K562 (cell line): ENCODE data around the gene KANK2. TPM values are rescaled to one million over a fixed set of nuclear protein-coding genes. Genes with fewer than 3 reads are reported as not detected.

Source experiments
- ATAC-seq: fragments of 200-7000 bp; cut with Tn5 transposase; 3 replicates; pipeline ENCODE4 v1.9.1; 2020; ENCODE audit warnings: moderate library complexity
- BruUV-seq: library from RNA; stranded (reverse); fragments of 400-500 nt; replicated peaks from 2 replicates; lab custom pipeline; 2021; lab: Mats Ljungman, UMichigan
- CTCF ChIA-PET: fragments of 300-600 bp; formaldehyde crosslinking; extraction: SDS; loops from one replicate; lab custom pipeline; 2021; ENCODE audit warnings: low intra/inter-chr PET ratio; lab: Yijun Ruan, JAX
- POLR2A ChIA-PET: fragments of 300-600, 350-650 bp; sonication (Branson Sonifier 250); formaldehyde crosslinking; extraction: SDS; loops from one replicate; lab custom pipeline; 2021; ENCODE audit warnings: antibody characterized with exemption, inconsistent platforms; lab: Yijun Ruan, JAX
- DNase-seq, 4 experiments: peaks; one replicate each; pipeline versions ENCODE4 v3.0.0 to v3.0.0-alpha.2; 2011 to 2018; ENCODE audit warnings: low spot score in 3 of 4, mixed read lengths in 3 of 4; ENCODE audit errors: extremely low read depth in 1 of 4
- FAIRE-seq: peaks from 2 replicates; lab custom pipeline; 2011; peaks lifted over from hg19 to GRCh38; lab: Jason Lieb, UNC
- H2AFZ ChIP-seq: 2 replicates; pipeline ENCODE4 v1.6.0; 2011; ENCODE audit warnings: low read depth, low read length, control low read depth, inconsistent platforms
- H3K27ac ChIP-seq: fragments of 200-600 bp; 3 replicates; pipeline ENCODE4 v1.8.0; 2011; ENCODE audit warnings: low read depth, mild to moderate bottlenecking, control low read depth, inconsistent platforms, low read length, moderate library complexity, mixed read lengths; ENCODE audit errors: extremely low read depth
- H3K27me3 ChIP-seq, 2 experiments: fragments of 300-600 bp in 1 of 2; 2 replicates in 1 of 2; 3 replicates in 1 of 2; pipeline versions ENCODE4 v1.6.0 to v1.8.0; 2011; ENCODE audit warnings: inconsistent platforms in 2 of 2, low read length in 2 of 2, mild to moderate bottlenecking in 1 of 2, mixed read lengths in 1 of 2, moderate library complexity in 1 of 2; ENCODE audit not compliant: control insufficient read depth in 2 of 2, insufficient read depth in 2 of 2
- H3K36me3 ChIP-seq: fragments of 300-600 bp; 3 replicates; pipeline ENCODE4 v1.8.0; 2011; ENCODE audit warnings: mild to moderate bottlenecking, low read length, inconsistent platforms; ENCODE audit not compliant: control insufficient read depth, insufficient read depth
- H3K4me1 ChIP-seq, 2 experiments: fragments of 200-600 bp in 1 of 2; replicated peaks in 1 of 2; 2 replicates in 1 of 2; 3 replicates in 1 of 2; pipeline versions ENCODE4 v1.5.1 to v1.8.0; 2011; ENCODE audit warnings: inconsistent platforms in 2 of 2, low read length in 2 of 2, mild to moderate bottlenecking in 1 of 2, mixed read lengths in 1 of 2, moderate library complexity in 1 of 2; ENCODE audit not compliant: control insufficient read depth in 2 of 2, insufficient read depth in 2 of 2
- H3K4me2 ChIP-seq: 2 replicates; pipeline ENCODE4 v1.6.1; 2011; ENCODE audit warnings: low read length, control low read depth, inconsistent platforms, mixed read lengths; ENCODE audit not compliant: insufficient read depth
- H3K4me3 ChIP-seq: fragments of 200-600 bp; sonication (generic), shearing (Covaris generic); 2 replicates; pipeline ENCODE4 v1.5.1; 2016; ENCODE audit warnings: control low read depth, inconsistent platforms
- H3K79me2 ChIP-seq: fragments of 200-600 bp; 3 replicates; pipeline ENCODE4 v1.8.0; 2011; ENCODE audit warnings: low read length, inconsistent platforms; ENCODE audit not compliant: control insufficient read depth, insufficient read depth
- H3K9ac ChIP-seq, 2 experiments: 2 replicates each; pipeline versions ENCODE4 v1.6.0 to v1.6.1; 2011; ENCODE audit warnings: low read depth in 2 of 2, low read length in 2 of 2, control low read depth in 1 of 2, inconsistent platforms in 1 of 2, mild to moderate bottlenecking in 1 of 2, mixed read lengths in 1 of 2; ENCODE audit not compliant: insufficient read depth in 1 of 2
- H3K9me1 ChIP-seq: one replicate; pipeline ENCODE4 v1.6.0; 2011; ENCODE audit warnings: inconsistent platforms, mild to moderate bottlenecking, low read length, moderate library complexity; ENCODE audit not compliant: control insufficient read depth, insufficient read depth
- H3K9me3 ChIP-seq: replicated peaks from 2 replicates; pipeline ENCODE4 v1.5.1; 2011; ENCODE audit warnings: low read depth, low read length, inconsistent platforms; ENCODE audit not compliant: control insufficient read depth, insufficient read depth
- H4K20me1 ChIP-seq: replicated peaks from 2 replicates; pipeline ENCODE4 v1.6.1; 2011; ENCODE audit warnings: low read length, inconsistent platforms, mixed read lengths; ENCODE audit not compliant: control insufficient read depth, insufficient read depth
- CREB1 ChIP-seq, 2 experiments: sonication (generic) in 1 of 2; formaldehyde crosslinking in 1 of 2; IDR thresholded peaks; 2 replicates each; pipeline versions ENCODE4 v1.6.1 to v1.8.0; 2012 to 2022; ENCODE audit warnings: inconsistent platforms in 1 of 2, mild to moderate bottlenecking in 1 of 2, missing genetic modification reagents in 1 of 2, moderate library complexity in 1 of 2
- MEF2D ChIP-seq: conservative IDR thresholded peaks from 2 replicates; pipeline ENCODE4 v1.6.1; 2016; ENCODE audit warnings: low read depth, missing genetic modification characterization, missing compliant biosample characterization
- OTX1 ChIP-seq: fragments of 450-650 bp; formaldehyde crosslinking; IDR thresholded peaks from 2 replicates; pipeline ENCODE4 v1.4.0; 2022; ENCODE audit warnings: mild to moderate bottlenecking
- RAD21 ChIP-seq, 2 experiments: fragments of 250-450 bp in 1 of 2; fragments of 450-650 bp in 1 of 2; sonication (Bioruptor Pico) in 1 of 2; formaldehyde crosslinking in 1 of 2; IDR thresholded peaks in 1 of 2; conservative IDR thresholded peaks in 1 of 2; 2 replicates each; pipeline versions ENCODE4 v1.4.0 to v1.8.0; 2020 to 2022; ENCODE audit warnings: mild to moderate bottlenecking in 2 of 2, moderate library complexity in 1 of 2
- WGBS: fragments of 100-300 bp; shearing (Covaris generic); methylation state at CpG from one replicate; pipeline ENCODE4 v1.1.6; 2016; ENCODE audit warnings: low coverage, mixed read lengths; ENCODE audit not compliant: insufficient coverage; ENCODE audit errors: missing lambda C conversion rate; 5-methylcytosine and 5-hydroxymethylcytosine counted together
- in situ Hi-C: fragments of 300-500 bp; cut with MboI; formaldehyde crosslinking; loops from 4 replicates; pipeline ENCODE4 v1.15.0; 2018; ENCODE audit warnings: inconsistent platforms, mixed read lengths
- intact Hi-C: fragments of 100-400 bp; cut with micrococcal nuclease; formaldehyde crosslinking; loops from 2 replicates; pipeline ENCODE4 v1.14.2; 2022
- polyA plus RNA-seq, 8 experiments: library from polyadenylated mRNA; depleted of rRNA in 4 of 8; stranded (reverse) in 5 of 8; unstranded in 3 of 8; fragments of >200 nt; fragmentation: Nextera tagmentation in 2 of 8; fragmentation: Illumina TruSeq in 1 of 8; extraction: Ambion mirVana in 2 of 8; extraction: Trizol in 1 of 8; gene quantifications; 2 replicates each; pipeline versions ENCODE4 v1.2.1 to v1.2.3, GENCODE V29; 2011 to 2014; ENCODE audit warnings: inconsistent platforms in 1 of 8, missing spikeins in 1 of 8
- total RNA-seq, 7 experiments: library from RNA; depleted of rRNA in 6 of 7; stranded (reverse); fragments of >200 nt in 6 of 7; fragmentation: Illumina TruSeq in 2 of 7; extraction: Trizol in 2 of 7; gene quantifications; 2 replicates each; pipeline versions ENCODE4 v1.2.1 to v1.2.3, GENCODE V29; 2011 to 2021; ENCODE audit warnings: low replicate concordance in 1 of 7
- TF ChIP-seq, protein P1 (sequence below): sonication (generic); formaldehyde crosslinking; IDR thresholded peaks from 2 replicates; pipeline ENCODE4 v1.8.0; 2022; ENCODE audit warnings: missing genetic modification reagents, mild to moderate bottlenecking, moderate library complexity, borderline replicate concordance
- TF ChIP-seq, protein P2 (sequence below): fragments of 200-600 bp; sonication (generic); IDR thresholded peaks from one replicate; pipeline ENCODE4 v1.6.1; 2012; ENCODE audit warnings: mild to moderate bottlenecking, low read depth, low read length, inconsistent platforms

Gene KANK2
- total and polyA plus RNA-seq, 9 of the 15 experiments (the other 6 are each of a cell fraction or from before 2014, with no cell fraction given): 4.4 to 47.8 (median 21.3) TPM

DNA sequence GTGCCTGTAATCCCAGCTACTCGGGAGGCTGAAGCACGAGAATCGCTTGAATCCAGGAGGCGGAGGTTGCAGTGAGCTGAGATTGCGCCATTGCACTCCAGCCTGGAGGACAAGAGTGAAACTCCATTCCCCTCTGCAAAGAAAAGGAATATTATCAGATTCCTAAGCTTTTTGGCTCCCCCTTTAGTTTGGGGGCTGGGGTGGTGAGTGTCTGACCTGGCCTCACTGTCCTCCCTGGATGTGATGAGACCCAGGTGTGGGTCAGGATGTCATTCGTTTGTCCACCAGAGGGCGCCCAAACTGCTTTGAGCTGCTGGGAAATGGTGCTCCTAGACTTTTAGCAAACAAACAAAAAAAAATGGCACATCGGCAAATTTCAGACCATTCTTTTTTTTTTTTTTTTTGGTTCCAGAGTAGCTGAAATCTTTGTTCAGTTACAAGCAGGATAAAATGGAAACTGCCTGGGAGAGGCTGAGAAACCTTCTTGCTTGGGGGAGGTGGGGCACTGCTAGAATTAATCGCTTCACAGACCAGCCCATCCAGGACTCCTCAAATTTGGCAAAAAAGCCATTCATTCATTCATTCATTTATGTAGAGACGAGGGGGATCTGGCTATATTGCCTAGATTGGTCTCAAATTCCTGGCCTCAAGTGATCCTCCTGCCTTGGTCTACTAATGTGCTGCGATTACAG lies 71.2 kb downstream of the KANK2 start:
- H4K20me1 ChIP-seq: peaks cover 12% of the 10 kb centered on the region
- CTCF ChIA-PET: interaction anchor here (0.6 to 1.1 kb wide), 6 partner anchors 13 to 421 kb away, joined by 3 to 8 read pairs (median 3); no protein-coding TSS in a partner anchor
- no peak overlapping the region; the same call in 2 of the 3 replicates for H3K27ac ChIP-seq
- intact Hi-C loops: loop anchor here (5.0 kb wide), 1 partner anchor 89 kb away; no protein-coding TSS in a partner anchor
- peaks cover 93% of the 10 kb centered on the region for H3K36me3 ChIP-seq
- H3K9ac ChIP-seq: no peak overlapping the region
- peaks cover 3% of the 10 kb centered on the region for H3K9me1 ChIP-seq
- POLR2A ChIA-PET: interaction anchor here (0.5 to 1.2 kb wide), 8 partner anchors 9 to 91 kb away, joined by 3 to 6 read pairs (median 4); partner anchors contain the start of gene LDLR
- in situ Hi-C loops: no loop called here
- H2AFZ ChIP-seq: no peak overlapping the region
- no peaks in the 10 kb centered on the region for H3K9me3 ChIP-seq
- FAIRE-seq (peak; percentile 72), DNase-seq (peak; percentile 57 to 81 (median 64)), ATAC-seq (peak; percentile 83)
- H3K4me3 ChIP-seq: no peak overlapping the region
- TSS peak; percentile 22 for BruUV-seq
- 71% methylated on average over 10 of the region's 11 CpGs for WGBS
- H3K4me2 ChIP-seq: no peak overlapping the region
- peaks cover 15% of the 10 kb centered on the region for H3K79me2 ChIP-seq
- peaks cover 0 to 4% of the 10 kb centered on the region in 2 experiments; a peak in 2 of 5 replicates for H3K4me1 ChIP-seq
- no peaks in the 10 kb centered on the region for H3K27me3 ChIP-seq
- TF ChIP-seq, protein P1, sequence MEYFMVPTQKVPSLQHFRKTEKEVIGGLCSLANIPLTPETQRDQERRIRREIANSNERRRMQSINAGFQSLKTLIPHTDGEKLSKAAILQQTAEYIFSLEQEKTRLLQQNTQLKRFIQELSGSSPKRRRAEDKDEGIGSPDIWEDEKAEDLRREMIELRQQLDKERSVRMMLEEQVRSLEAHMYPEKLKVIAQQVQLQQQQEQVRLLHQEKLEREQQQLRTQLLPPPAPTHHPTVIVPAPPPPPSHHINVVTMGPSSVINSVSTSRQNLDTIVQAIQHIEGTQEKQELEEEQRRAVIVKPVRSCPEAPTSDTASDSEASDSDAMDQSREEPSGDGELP (CRISPR knock-in tag): no peak
- TF ChIP-seq RAD21 (CRISPR knock-in tag; conservative IDR thresholded peaks at IDR 0.05 in 1 of 2, IDR thresholded peaks at IDR 0.05 in 1 of 2): peak; percentile 25 to 38
- TF ChIP-seq CREB1 (IDR thresholded peaks at IDR 0.05): no peak
- TF ChIP-seq CREB1 (CRISPR knock-in tag; IDR thresholded peaks at IDR 0.05): no peak
- no peak for TF ChIP-seq MEF2D (tag)
- TF ChIP-seq OTX1 (CRISPR knock-in tag): no peak
- TF ChIP-seq, protein P2, sequence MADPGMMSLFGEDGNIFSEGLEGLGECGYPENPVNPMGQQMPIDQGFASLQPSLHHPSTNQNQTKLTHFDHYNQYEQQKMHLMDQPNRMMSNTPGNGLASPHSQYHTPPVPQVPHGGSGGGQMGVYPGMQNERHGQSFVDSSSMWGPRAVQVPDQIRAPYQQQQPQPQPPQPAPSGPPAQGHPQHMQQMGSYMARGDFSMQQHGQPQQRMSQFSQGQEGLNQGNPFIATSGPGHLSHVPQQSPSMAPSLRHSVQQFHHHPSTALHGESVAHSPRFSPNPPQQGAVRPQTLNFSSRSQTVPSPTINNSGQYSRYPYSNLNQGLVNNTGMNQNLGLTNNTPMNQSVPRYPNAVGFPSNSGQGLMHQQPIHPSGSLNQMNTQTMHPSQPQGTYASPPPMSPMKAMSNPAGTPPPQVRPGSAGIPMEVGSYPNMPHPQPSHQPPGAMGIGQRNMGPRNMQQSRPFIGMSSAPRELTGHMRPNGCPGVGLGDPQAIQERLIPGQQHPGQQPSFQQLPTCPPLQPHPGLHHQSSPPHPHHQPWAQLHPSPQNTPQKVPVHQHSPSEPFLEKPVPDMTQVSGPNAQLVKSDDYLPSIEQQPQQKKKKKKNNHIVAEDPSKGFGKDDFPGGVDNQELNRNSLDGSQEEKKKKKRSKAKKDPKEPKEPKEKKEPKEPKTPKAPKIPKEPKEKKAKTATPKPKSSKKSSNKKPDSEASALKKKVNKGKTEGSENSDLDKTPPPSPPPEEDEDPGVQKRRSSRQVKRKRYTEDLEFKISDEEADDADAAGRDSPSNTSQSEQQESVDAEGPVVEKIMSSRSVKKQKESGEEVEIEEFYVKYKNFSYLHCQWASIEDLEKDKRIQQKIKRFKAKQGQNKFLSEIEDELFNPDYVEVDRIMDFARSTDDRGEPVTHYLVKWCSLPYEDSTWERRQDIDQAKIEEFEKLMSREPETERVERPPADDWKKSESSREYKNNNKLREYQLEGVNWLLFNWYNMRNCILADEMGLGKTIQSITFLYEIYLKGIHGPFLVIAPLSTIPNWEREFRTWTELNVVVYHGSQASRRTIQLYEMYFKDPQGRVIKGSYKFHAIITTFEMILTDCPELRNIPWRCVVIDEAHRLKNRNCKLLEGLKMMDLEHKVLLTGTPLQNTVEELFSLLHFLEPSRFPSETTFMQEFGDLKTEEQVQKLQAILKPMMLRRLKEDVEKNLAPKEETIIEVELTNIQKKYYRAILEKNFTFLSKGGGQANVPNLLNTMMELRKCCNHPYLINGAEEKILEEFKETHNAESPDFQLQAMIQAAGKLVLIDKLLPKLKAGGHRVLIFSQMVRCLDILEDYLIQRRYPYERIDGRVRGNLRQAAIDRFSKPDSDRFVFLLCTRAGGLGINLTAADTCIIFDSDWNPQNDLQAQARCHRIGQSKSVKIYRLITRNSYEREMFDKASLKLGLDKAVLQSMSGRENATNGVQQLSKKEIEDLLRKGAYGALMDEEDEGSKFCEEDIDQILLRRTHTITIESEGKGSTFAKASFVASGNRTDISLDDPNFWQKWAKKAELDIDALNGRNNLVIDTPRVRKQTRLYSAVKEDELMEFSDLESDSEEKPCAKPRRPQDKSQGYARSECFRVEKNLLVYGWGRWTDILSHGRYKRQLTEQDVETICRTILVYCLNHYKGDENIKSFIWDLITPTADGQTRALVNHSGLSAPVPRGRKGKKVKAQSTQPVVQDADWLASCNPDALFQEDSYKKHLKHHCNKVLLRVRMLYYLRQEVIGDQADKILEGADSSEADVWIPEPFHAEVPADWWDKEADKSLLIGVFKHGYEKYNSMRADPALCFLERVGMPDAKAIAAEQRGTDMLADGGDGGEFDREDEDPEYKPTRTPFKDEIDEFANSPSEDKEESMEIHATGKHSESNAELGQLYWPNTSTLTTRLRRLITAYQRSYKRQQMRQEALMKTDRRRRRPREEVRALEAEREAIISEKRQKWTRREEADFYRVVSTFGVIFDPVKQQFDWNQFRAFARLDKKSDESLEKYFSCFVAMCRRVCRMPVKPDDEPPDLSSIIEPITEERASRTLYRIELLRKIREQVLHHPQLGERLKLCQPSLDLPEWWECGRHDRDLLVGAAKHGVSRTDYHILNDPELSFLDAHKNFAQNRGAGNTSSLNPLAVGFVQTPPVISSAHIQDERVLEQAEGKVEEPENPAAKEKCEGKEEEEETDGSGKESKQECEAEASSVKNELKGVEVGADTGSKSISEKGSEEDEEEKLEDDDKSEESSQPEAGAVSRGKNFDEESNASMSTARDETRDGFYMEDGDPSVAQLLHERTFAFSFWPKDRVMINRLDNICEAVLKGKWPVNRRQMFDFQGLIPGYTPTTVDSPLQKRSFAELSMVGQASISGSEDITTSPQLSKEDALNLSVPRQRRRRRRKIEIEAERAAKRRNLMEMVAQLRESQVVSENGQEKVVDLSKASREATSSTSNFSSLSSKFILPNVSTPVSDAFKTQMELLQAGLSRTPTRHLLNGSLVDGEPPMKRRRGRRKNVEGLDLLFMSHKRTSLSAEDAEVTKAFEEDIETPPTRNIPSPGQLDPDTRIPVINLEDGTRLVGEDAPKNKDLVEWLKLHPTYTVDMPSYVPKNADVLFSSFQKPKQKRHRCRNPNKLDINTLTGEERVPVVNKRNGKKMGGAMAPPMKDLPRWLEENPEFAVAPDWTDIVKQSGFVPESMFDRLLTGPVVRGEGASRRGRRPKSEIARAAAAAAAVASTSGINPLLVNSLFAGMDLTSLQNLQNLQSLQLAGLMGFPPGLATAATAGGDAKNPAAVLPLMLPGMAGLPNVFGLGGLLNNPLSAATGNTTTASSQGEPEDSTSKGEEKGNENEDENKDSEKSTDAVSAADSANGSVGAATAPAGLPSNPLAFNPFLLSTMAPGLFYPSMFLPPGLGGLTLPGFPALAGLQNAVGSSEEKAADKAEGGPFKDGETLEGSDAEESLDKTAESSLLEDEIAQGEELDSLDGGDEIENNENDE: no peak
